KMS-11 (cell line): ENCODE data around the gene CDH15.

Experiments used
- H2AFZ ChIP-seq: fragments of 200-600 bp; sonication (generic); 2 replicates; pipeline ENCODE4 v1.6.1; 2016; ENCODE audit warnings: antibody characterized with exemption, mixed run types, low read depth
- H3K27ac ChIP-seq: fragments of 200-600 bp; sonication (generic); 2 replicates; pipeline ENCODE4 v1.6.1; 2016; ENCODE audit warnings: mild to moderate bottlenecking, mixed run types
- H3K27me3 ChIP-seq: fragments of 200-600 bp; sonication (generic); 2 replicates; pipeline ENCODE4 v1.6.1; 2017; ENCODE audit warnings: mild to moderate bottlenecking, low read depth, mixed run types, moderate library complexity; ENCODE audit not compliant: insufficient read depth
- H3K36me3 ChIP-seq: fragments of 200-600 bp; sonication (generic); 2 replicates; pipeline ENCODE4 v1.6.1; 2017; ENCODE audit warnings: mild to moderate bottlenecking, mixed run types; ENCODE audit not compliant: insufficient read depth
- H3K4me1 ChIP-seq: fragments of 200-600 bp; sonication (generic); 2 replicates; pipeline ENCODE4 v1.6.1; 2016; ENCODE audit warnings: mild to moderate bottlenecking, low read depth, mixed run types; ENCODE audit not compliant: poor library complexity, severe bottlenecking
- H3K4me2 ChIP-seq: fragments of 200-600 bp; sonication (generic); 2 replicates; pipeline ENCODE4 v1.7.0; 2016; ENCODE audit warnings: mild to moderate bottlenecking, mixed run types
- H3K4me3 ChIP-seq: fragments of 200-600 bp; sonication (generic); IDR thresholded peaks from 2 replicates; pipeline ENCODE4 v1.6.1; 2017; ENCODE audit warnings: low read depth, low read length, mixed read lengths; ENCODE audit not compliant: insufficient read depth
- H3K79me2 ChIP-seq: fragments of 200-600 bp; sonication (generic); 2 replicates; pipeline ENCODE4 v1.6.1; 2016; ENCODE audit warnings: low read depth, mixed run types; ENCODE audit not compliant: insufficient read depth
- H3K9ac ChIP-seq: fragments of 200-600 bp; sonication (generic); 2 replicates; pipeline ENCODE4 v1.6.1; 2016; ENCODE audit warnings: mild to moderate bottlenecking, mixed run types
- H4K20me1 ChIP-seq: fragments of 200-600 bp; sonication (generic); 2 replicates; pipeline ENCODE4 v1.6.1; 2016; ENCODE audit warnings: mild to moderate bottlenecking, mixed run types; ENCODE audit not compliant: insufficient read depth
- CTCF ChIP-seq: fragments of 200-600 bp; sonication (generic); conservative IDR thresholded peaks from 2 replicates; pipeline ENCODE4 v1.6.1; 2017; ENCODE audit warnings: low read depth, mild to moderate bottlenecking, antibody characterized with exemption, low read length, moderate library complexity, mixed read lengths

CDH15 gene

GRCh38 chr16:89156740-89157645 lies 14.6 kb upstream of the CDH15 start:
- H3K27me3 ChIP-seq: no peaks in the 10 kb centered on the region
- no peak overlapping the region for H2AFZ ChIP-seq
- H3K36me3 ChIP-seq: no peaks in the 10 kb centered on the region
- no peak overlapping the region for H3K4me3 ChIP-seq
- no peaks in the 10 kb centered on the region for H4K20me1 ChIP-seq
- H3K4me1 ChIP-seq: no peaks in the 10 kb centered on the region
- H3K4me2 ChIP-seq: no peak overlapping the region
- no peaks in the 10 kb centered on the region for H3K79me2 ChIP-seq
- H3K27ac ChIP-seq: no peak overlapping the region
- no peak for TF ChIP-seq CTCF
- H3K9ac ChIP-seq: no peak overlapping the region

GRCh38 chr16:89157778-89158177 lies 13.8 kb upstream of the CDH15 start:
- no peaks in the 10 kb centered on the region for H3K4me1 ChIP-seq
- H3K27ac ChIP-seq: no peak overlapping the region
- no peak overlapping the region for H3K4me3 ChIP-seq
- no peaks in the 10 kb centered on the region for H4K20me1 ChIP-seq
- peaks cover 4% of the 10 kb centered on the region; the same call in 1 of the 2 replicates for H3K27me3 ChIP-seq
- H3K79me2 ChIP-seq: no peaks in the 10 kb centered on the region
- TF ChIP-seq CTCF: no peak
- no peak overlapping the region for H3K9ac ChIP-seq
- no peak overlapping the region for H3K4me2 ChIP-seq
- H2AFZ ChIP-seq: no peak overlapping the region
- H3K36me3 ChIP-seq: no peaks in the 10 kb centered on the region

GRCh38 chr16:89159066-89159849 lies 12.3 kb upstream of the CDH15 start:
- no peak overlapping the region for H3K9ac ChIP-seq
- H3K27ac ChIP-seq: no peak overlapping the region
- no peaks in the 10 kb centered on the region for H3K79me2 ChIP-seq
- no peak for TF ChIP-seq CTCF
- no peaks in the 10 kb centered on the region for H3K4me1 ChIP-seq
- no peaks in the 10 kb centered on the region for H4K20me1 ChIP-seq
- H3K36me3 ChIP-seq: no peaks in the 10 kb centered on the region
- peaks cover 11% of the 10 kb centered on the region; the same call in 1 of the 2 replicates for H3K27me3 ChIP-seq
- no peak overlapping the region for H2AFZ ChIP-seq
- no peak overlapping the region for H3K4me3 ChIP-seq
- H3K4me2 ChIP-seq: no peak overlapping the region

GRCh38 chr16:89159850-89160354 lies 11.6 kb upstream of the CDH15 start:
- Histone ChIP-seq H3K36me3 (no peaks in the 10 kb centered on the region), H2AFZ (no peak overlapping the region), H3K4me2 (no peak overlapping the region), H4K20me1 (no peaks in the 10 kb centered on the region), H3K4me1 (no peaks in the 10 kb centered on the region), H3K79me2 (no peaks in the 10 kb centered on the region), H3K4me3 (no peak overlapping the region), H3K27me3 (peaks cover 11% of the 10 kb centered on the region; the same call in 1 of the 2 replicates), H3K27ac (no peak overlapping the region), H3K9ac (no peak overlapping the region)
- TF ChIP-seq CTCF: no peak
